Measurements from ENCODE around the gene BAMBI.

BAMBI gene

GRCh38 chr10:28704464-28705161 is 27.3 kb downstream of the BAMBI start:
- DNase-seq (ENCODE audit: low read depth in 2 of 3, low spot score in 1 of 3): no peak

DNA sequence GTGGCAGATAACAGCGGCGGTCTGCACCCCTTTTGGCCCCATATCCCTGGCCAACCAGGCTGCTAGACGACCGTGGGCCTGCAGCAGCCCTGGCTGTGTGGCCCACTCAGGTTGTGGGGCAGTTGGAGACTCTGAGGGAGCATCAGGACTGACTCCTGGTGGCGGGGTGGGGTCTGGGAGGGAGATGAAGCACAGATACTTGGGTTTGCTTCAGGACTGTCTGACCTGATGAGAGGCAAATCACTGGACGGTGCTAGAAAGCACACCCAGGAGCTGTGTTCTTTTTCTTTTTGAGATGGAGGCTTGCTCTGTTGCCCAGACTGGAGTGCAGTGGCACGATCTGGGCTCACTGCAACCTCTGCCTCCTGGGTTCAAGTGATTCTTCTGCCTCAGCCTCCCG is 28.2 kb downstream of the BAMBI start:
- no peak for DNase-seq (ENCODE audit: low read depth in 2 of 3, low spot score in 1 of 3)

- DNase-seq (ENCODE audit: low read depth in 2 of 3, low spot score in 1 of 3): no peak
These were observed 31.8 kb downstream of the BAMBI start for GRCh38 chr10:28709001-28709710.

GRCh38 chr10:28710202-28710886 is 33.0 kb downstream of the BAMBI start:
- DNase-seq (ENCODE audit: low read depth in 2 of 3, low spot score in 1 of 3): no peak

DNA sequence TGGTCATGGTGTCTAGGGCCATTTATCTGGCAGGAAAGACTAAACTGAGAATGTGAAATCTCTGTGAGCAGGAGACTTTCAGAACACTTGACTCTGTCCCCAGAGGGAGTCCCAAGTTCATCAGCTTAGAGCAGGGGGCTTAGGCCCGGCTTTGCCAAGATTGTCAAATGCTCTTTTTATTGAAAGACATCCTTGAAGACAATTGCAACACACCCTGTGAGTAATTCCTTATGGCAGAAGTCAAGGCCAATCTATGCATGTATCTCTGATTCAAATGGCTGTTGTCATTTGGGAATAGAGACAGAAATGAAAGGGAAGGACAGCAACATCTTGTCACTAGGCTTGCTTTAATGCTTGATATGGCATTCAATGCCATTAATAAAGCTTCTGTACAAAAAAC is 33.7 kb downstream of the BAMBI start:
- DNase-seq (ENCODE audit: low read depth in 2 of 3, low spot score in 1 of 3): no peak

- DNase-seq (ENCODE audit: low read depth in 2 of 3, low spot score in 1 of 3): no peak
These were observed 34.5 kb downstream of the BAMBI start for GRCh38 chr10:28711776-28712175.

DNA sequence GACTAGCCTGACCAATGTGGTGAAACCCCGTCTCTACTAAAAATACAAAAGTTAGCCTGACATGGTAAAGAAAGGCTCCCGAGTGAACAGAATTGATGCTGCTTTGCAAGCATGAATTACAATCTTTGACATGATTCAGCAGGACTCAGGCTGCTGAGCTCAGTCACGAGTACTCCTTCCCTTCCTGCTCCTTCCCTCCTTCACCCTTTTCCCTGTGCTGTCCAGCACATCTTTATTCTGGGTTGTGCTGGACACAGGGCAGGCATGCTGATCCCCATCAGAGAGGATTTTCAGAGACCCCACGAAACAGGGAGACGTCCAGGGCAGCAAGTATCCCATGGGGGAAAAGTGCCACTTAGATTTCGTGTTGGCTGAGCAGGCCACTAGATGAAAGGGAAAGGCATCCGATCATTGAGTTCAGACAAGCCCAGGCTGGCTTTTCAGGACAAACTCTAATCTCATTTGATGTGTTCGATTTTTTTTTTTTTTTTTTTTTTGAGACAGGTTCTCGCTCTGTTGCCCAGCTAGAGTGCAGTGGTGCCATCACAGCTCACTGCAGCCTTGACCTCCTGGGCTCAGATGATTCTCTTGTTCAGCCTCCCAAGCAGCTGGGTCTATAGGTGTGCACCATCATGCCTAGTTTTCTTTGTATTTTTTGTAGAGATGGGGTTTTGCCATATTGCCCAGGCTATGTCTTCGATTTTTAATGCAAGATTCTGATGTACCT is 36.5 kb downstream of the BAMBI start:
- DNase-seq (ENCODE audit: low read depth in 2 of 3, low spot score in 1 of 3): no peak

DNA sequence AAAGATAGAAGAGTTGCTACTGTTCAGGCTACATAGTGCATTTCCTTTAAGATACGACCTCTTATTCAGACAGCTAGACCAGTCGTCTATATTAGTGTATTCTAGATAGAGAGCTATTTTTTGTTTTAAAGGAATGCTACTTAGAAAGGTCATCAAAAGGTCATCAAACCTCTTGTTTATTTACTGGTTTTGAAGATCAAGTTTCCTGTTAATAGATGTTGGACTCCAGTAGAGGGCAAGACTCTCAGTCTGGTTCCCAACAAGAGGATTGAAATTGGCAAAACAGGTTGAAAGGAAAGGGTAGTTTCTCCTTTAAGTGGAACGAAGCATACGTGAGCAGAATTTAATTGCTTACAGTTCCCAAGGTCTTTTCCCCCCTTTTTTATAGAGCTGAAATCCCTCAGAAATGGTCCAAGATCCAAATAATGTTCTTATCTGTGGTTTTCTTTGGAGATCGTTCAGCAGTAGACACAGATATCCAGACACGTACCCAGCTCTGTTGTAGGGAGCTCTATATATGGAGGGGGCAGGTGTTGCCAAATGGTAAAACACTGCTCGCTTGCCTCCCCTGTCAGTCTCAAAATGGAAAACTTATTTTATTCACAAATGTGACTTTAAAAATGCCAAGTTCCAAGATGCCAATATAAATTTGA is 37.2 kb downstream of the BAMBI start:
- no peak for DNase-seq (ENCODE audit: low read depth in 2 of 3, low spot score in 1 of 3)

GRCh38 chr10:28715246-28715645 is 37.9 kb downstream of the BAMBI start:
- DNase-seq (ENCODE audit: low read depth in 2 of 3, low spot score in 1 of 3): no peak

GRCh38 chr10:28715757-28716156 is 38.4 kb downstream of the BAMBI start:
- no peak for DNase-seq (ENCODE audit: low read depth in 2 of 3, low spot score in 1 of 3)

DNA sequence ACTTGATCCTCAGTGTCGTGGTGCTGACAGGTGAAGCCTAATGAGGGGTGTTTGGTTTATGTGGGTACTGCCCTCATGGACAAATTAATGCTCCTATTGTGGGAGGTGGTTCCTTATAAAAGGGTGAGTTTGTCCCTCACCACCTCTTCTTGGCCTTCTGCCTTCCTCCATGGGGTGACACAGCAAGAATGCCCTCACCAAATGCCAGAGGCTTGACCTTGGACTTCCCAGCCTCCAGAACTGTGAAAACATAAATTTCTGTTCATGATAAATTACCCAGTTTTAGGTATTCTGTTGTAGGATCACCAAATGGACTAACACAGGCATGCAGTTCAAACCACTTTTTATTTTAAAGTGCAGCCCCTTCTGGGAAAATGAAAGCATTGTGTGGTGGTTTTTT is 39.4 kb downstream of the BAMBI start:
- no peak for DNase-seq (ENCODE audit: low read depth in 2 of 3, low spot score in 1 of 3)

GRCh38 chr10:28717656-28718201 is 40.4 kb downstream of the BAMBI start:
- DNase-seq (ENCODE audit: low read depth in 2 of 3, low spot score in 1 of 3): no peak

DNA sequence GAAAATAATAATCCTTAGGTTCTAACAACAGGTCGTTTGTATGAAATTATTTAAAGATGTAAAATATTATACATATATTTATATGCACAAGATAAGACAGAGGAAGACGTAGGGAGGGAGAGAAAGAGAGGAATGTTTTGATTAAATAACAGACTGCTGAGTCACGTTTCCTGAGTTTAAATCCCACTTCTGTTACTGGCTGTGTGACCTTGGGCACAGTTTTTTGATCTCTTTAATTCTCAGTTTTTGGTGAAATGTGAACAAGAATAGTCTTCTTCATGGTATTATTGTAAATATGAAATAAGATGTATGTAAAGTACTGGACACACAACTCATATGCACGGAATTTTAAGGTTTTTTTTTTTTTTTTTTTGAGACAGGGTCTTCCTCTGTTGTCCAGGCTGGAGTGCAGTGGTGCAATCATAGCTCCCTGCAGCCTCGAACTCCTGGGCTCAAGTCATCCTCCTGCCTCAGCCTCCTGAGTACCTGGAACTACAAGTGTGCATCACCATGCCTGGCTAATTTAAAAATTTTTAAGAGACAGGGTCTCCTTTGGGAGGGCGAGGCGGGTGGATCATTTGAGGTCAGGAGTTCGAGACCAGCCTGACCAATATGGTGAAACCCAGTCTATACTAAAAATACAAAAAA is 42.6 kb downstream of the BAMBI start:
- no peak for DNase-seq (ENCODE audit: low read depth in 2 of 3, low spot score in 1 of 3)

- no peak for DNase-seq (ENCODE audit: low read depth in 2 of 3, low spot score in 1 of 3)
These were observed 44.1 kb downstream of the BAMBI start for GRCh38 chr10:28721318-28721951.

DNA sequence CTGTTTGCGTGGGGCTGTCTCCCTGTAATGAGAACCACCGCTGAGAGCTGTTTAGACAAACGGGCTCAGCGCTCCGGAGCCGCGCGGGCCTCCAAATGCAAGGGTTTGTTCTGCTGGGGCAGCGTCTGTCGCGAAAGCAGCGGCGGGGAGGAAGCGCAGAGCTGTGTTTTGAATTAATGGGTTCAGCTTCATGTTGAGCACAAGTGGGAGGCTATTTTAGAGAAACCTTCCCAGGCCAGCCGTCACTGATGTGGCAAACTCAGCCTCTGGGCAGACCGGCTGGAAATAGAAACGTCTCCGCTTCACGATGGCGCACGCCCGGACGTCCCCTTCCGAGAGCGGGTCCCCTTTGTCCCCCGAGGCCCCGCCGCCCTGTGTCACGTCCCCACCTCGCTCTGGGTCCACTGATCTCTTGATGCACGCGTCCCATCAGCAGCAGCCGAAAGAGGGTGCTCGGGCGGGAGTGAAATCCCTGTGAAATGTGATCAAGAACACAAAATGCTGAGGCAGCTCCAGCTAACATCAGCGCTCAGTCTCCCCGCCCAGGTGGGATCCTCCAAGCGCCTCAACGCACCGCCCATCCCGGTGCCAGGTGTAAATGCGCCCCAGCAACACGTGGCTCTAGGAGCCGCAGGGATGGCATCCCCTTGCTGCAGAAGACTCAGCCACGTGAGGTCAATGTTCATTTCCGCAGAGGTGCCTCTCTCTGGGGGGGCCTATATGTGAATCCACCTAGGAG is 44.9 kb downstream of the BAMBI start:
- no peak for DNase-seq (ENCODE audit: low read depth in 2 of 3, low spot score in 1 of 3)

DNA sequence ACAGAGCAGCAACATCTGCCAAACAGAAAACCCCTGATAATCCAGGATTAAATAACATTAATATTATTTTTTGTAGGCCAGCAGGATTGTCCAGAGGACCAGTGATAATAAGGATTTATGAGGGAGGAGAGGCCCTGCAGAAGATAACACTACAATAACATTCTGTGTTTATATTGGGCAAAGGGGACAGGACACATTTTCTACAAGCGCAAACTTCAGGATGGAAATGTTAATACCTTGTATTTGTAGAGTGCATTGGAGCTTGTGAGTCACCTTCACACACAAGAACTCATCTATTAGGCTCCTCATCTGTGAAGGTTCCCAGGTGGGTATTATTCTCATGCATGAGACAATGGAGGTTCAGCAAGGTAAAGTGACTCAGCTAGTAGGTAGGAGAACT is 51.0 kb downstream of the BAMBI start:
- DNase-seq (ENCODE audit: low read depth in 2 of 3, low spot score in 1 of 3): no peak

GRCh38 chr10:28730031-28730778 is 52.9 kb downstream of the BAMBI start:
- no peak for DNase-seq (ENCODE audit: low read depth in 2 of 3, low spot score in 1 of 3)

- no peak for DNase-seq (ENCODE audit: low read depth in 2 of 3, low spot score in 1 of 3)
These were observed 54.8 kb downstream of the BAMBI start for GRCh38 chr10:28732091-28732490.
